Astrocyte (in vitro differentiated cells and primary cell): ENCODE measurements around the gene RAD51B. TPM values are rescaled to one million over a fixed set of nuclear protein-coding genes. Genes with fewer than 3 reads are reported as not detected.

ENCODE experiments used
- DNase-seq: peaks from one replicate; pipeline ENCODE4 v3.0.0-alpha.2; 2010; ENCODE audit warnings: low read depth
- FAIRE-seq: peaks from 2 replicates; lab custom pipeline; 2011; peaks lifted over from hg19 to GRCh38; lab: Jason Lieb, UNC
- H2AFZ ChIP-seq: 2 replicates; pipeline ENCODE4 v1.6.0; 2012; ENCODE audit warnings: low read depth, low read length, inconsistent platforms
- H3K27ac ChIP-seq: 2 replicates; pipeline ENCODE4 v1.5.1; 2011; ENCODE audit warnings: low read depth, low read length, inconsistent platforms
- H3K27me3 ChIP-seq: 2 replicates; pipeline ENCODE4 v1.6.0; 2011; ENCODE audit warnings: low read length, inconsistent platforms; ENCODE audit not compliant: insufficient read depth
- H3K36me3 ChIP-seq: 2 replicates; pipeline ENCODE4 v1.5.1; 2011; ENCODE audit warnings: low read length, inconsistent platforms; ENCODE audit not compliant: insufficient read depth
- H3K4me1 ChIP-seq: 2 replicates; pipeline ENCODE4 v1.5.1; 2011; ENCODE audit warnings: low read length, inconsistent platforms; ENCODE audit not compliant: insufficient read depth
- H3K4me2 ChIP-seq: 2 replicates; pipeline ENCODE4 v1.6.0; 2012; ENCODE audit warnings: low read length, inconsistent platforms
- H3K4me3 ChIP-seq: 2 replicates; pipeline ENCODE4 v1.5.1; 2011; ENCODE audit warnings: low read depth, mild to moderate bottlenecking, low read length, inconsistent platforms; ENCODE audit not compliant: insufficient read depth
- H3K79me2 ChIP-seq: 2 replicates; pipeline ENCODE4 v1.6.0; 2012; ENCODE audit warnings: mild to moderate bottlenecking, low read length, inconsistent platforms; ENCODE audit not compliant: insufficient read depth
- H3K9ac ChIP-seq: 2 replicates; pipeline ENCODE4 v1.6.0; 2012; ENCODE audit warnings: mild to moderate bottlenecking, low read length, inconsistent platforms
- H3K9me3 ChIP-seq: 2 replicates; pipeline ENCODE4 v1.5.1; 2012; ENCODE audit warnings: low read depth, mild to moderate bottlenecking, low read length, inconsistent platforms; ENCODE audit not compliant: insufficient read depth
- H4K20me1 ChIP-seq: 2 replicates; pipeline ENCODE4 v1.6.0; 2012; ENCODE audit warnings: low read length, inconsistent platforms; ENCODE audit not compliant: insufficient read depth
- H3K27ac Mint-ChIP-seq: one replicate; pipeline ENCODE4 v1.8.0; 2021; ENCODE audit warnings: mild to moderate bottlenecking, mixed read lengths; ENCODE audit not compliant: unreplicated experiment
- H3K27me3 Mint-ChIP-seq: one replicate; pipeline ENCODE4 v1.8.0; 2021; ENCODE audit warnings: low read depth, mixed read lengths; ENCODE audit not compliant: unreplicated experiment
- H3K36me3 Mint-ChIP-seq: one replicate; pipeline ENCODE4 v1.8.0; 2021; ENCODE audit warnings: low read depth, mixed read lengths; ENCODE audit not compliant: unreplicated experiment
- H3K4me1 Mint-ChIP-seq: one replicate; pipeline ENCODE4 v1.8.0; 2021; ENCODE audit warnings: low read depth, mixed read lengths; ENCODE audit not compliant: unreplicated experiment
- H3K4me3 Mint-ChIP-seq: one replicate; pipeline ENCODE4 v1.8.0; 2021; ENCODE audit warnings: mild to moderate bottlenecking, moderate library complexity, mixed read lengths; ENCODE audit not compliant: unreplicated experiment
- H3K9me3 Mint-ChIP-seq: one replicate; pipeline ENCODE4 v1.8.0; 2021; ENCODE audit warnings: mild to moderate bottlenecking, mixed read lengths; ENCODE audit not compliant: unreplicated experiment
- CTCF ChIP-seq: IDR thresholded peaks from 2 replicates; pipeline ENCODE4 v1.5.1; 2011; ENCODE audit warnings: low read depth, mild to moderate bottlenecking, inconsistent platforms, low read length, moderate library complexity; ENCODE audit not compliant: insufficient read depth
- EZH2 ChIP-seq: IDR thresholded peaks from 2 replicates; pipeline ENCODE4 v1.6.1; 2012; ENCODE audit warnings: mild to moderate bottlenecking, low read length, inconsistent platforms; ENCODE audit not compliant: insufficient read depth
- total RNA-seq: library from RNA; stranded (reverse); gene quantifications from 2 replicates; pipeline ENCODE4 v1.2.1, GENCODE V29; 2021

Gene RAD51B
- total RNA-seq, 1 donor from 2014 or later = 10.8 TPM

DNA sequence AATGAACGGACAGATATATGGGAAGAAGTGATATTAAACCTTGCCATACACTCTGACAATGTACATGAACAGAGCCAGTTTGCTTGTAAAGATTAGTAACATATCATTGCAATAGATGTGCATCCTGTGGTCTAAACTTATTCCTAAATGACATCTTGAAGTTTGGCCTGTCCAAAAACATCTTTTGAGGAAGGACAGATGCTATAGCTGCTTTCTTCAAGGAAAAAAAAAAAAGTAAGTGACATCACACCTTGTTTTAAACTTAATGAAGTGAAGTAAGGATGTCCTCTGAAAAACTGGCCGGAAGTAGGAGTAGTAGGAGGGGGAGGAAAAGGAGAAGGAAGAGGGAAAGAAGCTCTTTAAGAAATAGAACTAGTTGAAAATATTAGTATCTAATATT is 132.8 kb downstream of the RAD51B start:
- FAIRE-seq (no peak), DNase-seq (no peak)
- Mint-ChIP-seq H3K36me3 (peaks cover 3% of the 10 kb centered on the region), H3K4me3 (no peak overlapping the region), H3K9me3 (peaks cover 8% of the 10 kb centered on the region), H3K27ac (no peak overlapping the region), H3K4me1 (no peaks in the 10 kb centered on the region), H3K27me3 (no peaks in the 10 kb centered on the region)
- Histone ChIP-seq H3K79me2 (no peaks in the 10 kb centered on the region), H3K9me3 (no peaks in the 10 kb centered on the region), H2AFZ (no peak overlapping the region), H3K36me3 (no peaks in the 10 kb centered on the region), H3K27me3 (no peaks in the 10 kb centered on the region), H3K4me1 (no peaks in the 10 kb centered on the region), H3K9ac (no peak overlapping the region), H3K4me2 (no peak overlapping the region), H3K27ac (no peak overlapping the region), H3K4me3 (no peak overlapping the region), H4K20me1 (no peaks in the 10 kb centered on the region)
- TF ChIP-seq CTCF (no peak), EZH2 (no peak)

DNA sequence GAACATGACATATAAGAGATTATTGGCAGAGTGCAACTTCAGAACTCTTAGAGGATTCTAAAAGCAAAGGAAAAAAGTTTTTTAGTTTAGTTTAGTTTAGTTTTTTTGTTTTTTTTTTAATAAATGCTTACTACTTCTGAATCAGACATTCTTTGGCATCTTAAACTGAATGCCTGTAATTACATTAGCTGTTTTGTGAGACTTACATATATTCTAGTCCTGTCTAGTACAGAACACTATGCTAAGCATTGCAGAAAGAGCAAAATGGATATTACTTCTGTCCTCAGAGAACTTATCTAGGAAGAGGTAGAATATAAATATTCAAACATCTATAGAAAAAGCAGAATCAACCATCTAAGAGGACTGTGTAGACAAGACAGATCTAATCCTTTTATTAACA is 133.2 kb downstream of the RAD51B start:
- H3K4me1 ChIP-seq = no peaks in the 10 kb centered on the region
- DNase-seq (no peak), FAIRE-seq (no peak)
- H3K4me3 ChIP-seq = no peak overlapping the region
- Mint-ChIP-seq H3K4me1 (no peaks in the 10 kb centered on the region), H3K27me3 (no peaks in the 10 kb centered on the region), H3K9me3 (peaks cover 8% of the 10 kb centered on the region), H3K4me3 (no peak overlapping the region), H3K36me3 (peaks cover 3% of the 10 kb centered on the region), H3K27ac (no peak overlapping the region)
- H3K9ac ChIP-seq = no peak overlapping the region
- no peak overlapping the region for H3K4me2 ChIP-seq
- no peaks in the 10 kb centered on the region for H3K9me3 ChIP-seq
- no peaks in the 10 kb centered on the region for H3K36me3 ChIP-seq
- TF ChIP-seq EZH2 (no peak), CTCF (no peak)
- no peaks in the 10 kb centered on the region for H3K79me2 ChIP-seq
- H3K27ac ChIP-seq = no peak overlapping the region
- no peak overlapping the region for H2AFZ ChIP-seq
- no peaks in the 10 kb centered on the region for H3K27me3 ChIP-seq
- H4K20me1 ChIP-seq = no peaks in the 10 kb centered on the region

DNA sequence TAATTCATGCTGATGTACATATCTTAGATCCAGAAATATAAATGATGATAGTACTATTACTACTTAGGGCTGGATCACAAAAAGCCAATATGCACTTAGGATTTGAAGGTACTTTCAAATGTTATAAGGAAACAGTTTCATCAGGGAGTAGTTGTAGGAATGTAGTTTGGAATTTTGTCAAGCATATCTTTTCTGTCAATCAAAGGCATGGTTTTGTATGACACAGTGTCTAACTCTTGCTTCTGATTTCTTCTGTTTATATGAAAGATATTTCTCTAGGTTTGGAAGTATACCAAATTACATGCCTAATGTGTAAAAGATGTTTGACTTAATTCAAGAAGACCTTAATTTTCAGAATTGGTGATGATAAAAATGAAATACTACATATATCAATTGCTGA is 135.7 kb downstream of the RAD51B start:
- Mint-ChIP-seq H3K36me3 (peaks cover 3% of the 10 kb centered on the region), H3K27ac (no peak overlapping the region), H3K4me1 (no peaks in the 10 kb centered on the region), H3K27me3 (no peaks in the 10 kb centered on the region), H3K9me3 (peaks cover 4% of the 10 kb centered on the region), H3K4me3 (no peak overlapping the region)
- no peak overlapping the region for H2AFZ ChIP-seq
- no peaks in the 10 kb centered on the region for H3K9me3 ChIP-seq
- FAIRE-seq (no peak), DNase-seq (no peak)
- H3K36me3 ChIP-seq = no peaks in the 10 kb centered on the region
- no peak overlapping the region for H3K9ac ChIP-seq
- TF ChIP-seq CTCF (no peak), EZH2 (no peak)
- H3K4me1 ChIP-seq = no peaks in the 10 kb centered on the region
- H3K27ac ChIP-seq = no peak overlapping the region
- no peaks in the 10 kb centered on the region for H4K20me1 ChIP-seq
- no peak overlapping the region for H3K4me3 ChIP-seq
- no peaks in the 10 kb centered on the region for H3K27me3 ChIP-seq
- H3K4me2 ChIP-seq = no peak overlapping the region
- no peaks in the 10 kb centered on the region for H3K79me2 ChIP-seq
